Liver (tissue), 3 donors: ENCODE measurements around the gene EML1.

ENCODE experiments used
- CTCF ChIP-seq: fragments of 150-350 bp; IDR thresholded peaks from 2 replicates; pipeline ENCODE4 v1.5.1; 2017; ENCODE audit warnings: improper control_type of control experiment, low read depth, low read length; ENCODE audit not compliant: missing input control
- FOXA1 ChIP-seq: IDR thresholded peaks from 2 replicates; pipeline ENCODE4 v1.6.1; 2016; ENCODE audit warnings: antibody characterized with exemption
- HNF4A ChIP-seq, 2 donors: conservative IDR thresholded peaks; 2 replicates each; pipeline ENCODE4 v1.6.1; 2016; ENCODE audit warnings: antibody characterized with exemption in 2 of 2, mild to moderate bottlenecking in 2 of 2
- JUND ChIP-seq, 2 donors: IDR thresholded peaks; 2 replicates each; pipeline ENCODE4 v1.6.1; 2016; ENCODE audit warnings: antibody characterized with exemption in 2 of 2
- MAX ChIP-seq: IDR thresholded peaks from 2 replicates; pipeline ENCODE4 v1.6.1; 2016; ENCODE audit warnings: antibody characterized with exemption
- RAD21 ChIP-seq, 2 donors: IDR thresholded peaks; 2 replicates each; pipeline ENCODE4 v1.6.1; 2016; ENCODE audit warnings: antibody characterized with exemption in 2 of 2, mild to moderate bottlenecking in 2 of 2
- TAF1 ChIP-seq: conservative IDR thresholded peaks from 2 replicates; pipeline ENCODE4 v1.6.1; 2016; ENCODE audit warnings: antibody characterized with exemption, mild to moderate bottlenecking
- YY1 ChIP-seq: IDR thresholded peaks from 2 replicates; pipeline ENCODE4 v1.6.1; 2016; ENCODE audit warnings: antibody characterized with exemption, mild to moderate bottlenecking
- TF ChIP-seq, protein P1 (sequence below): IDR thresholded peaks from 2 replicates; pipeline ENCODE4 v1.6.1; 2016; ENCODE audit warnings: antibody characterized with exemption, mild to moderate bottlenecking
- TF ChIP-seq, protein P2 (sequence below): IDR thresholded peaks from 2 replicates; pipeline ENCODE4 v1.6.1; 2016; ENCODE audit warnings: antibody characterized with exemption
- donor health status: healthy.
- donor health status: healthy.

GRCh38 chr14:99938896-99939295 lies 145.7 kb downstream of the EML1 start:
- TF ChIP-seq CTCF (no peak), TAF1 (no peak), MAX (no peak), YY1 (no peak), FOXA1 (no peak), HNF4A (conservative IDR thresholded peaks at IDR 0.05) (no peak), RAD21 (IDR thresholded peaks at IDR 0.05) (no peak), JUND (IDR thresholded peaks at IDR 0.05) (no peak)
- TF ChIP-seq, protein P1, sequence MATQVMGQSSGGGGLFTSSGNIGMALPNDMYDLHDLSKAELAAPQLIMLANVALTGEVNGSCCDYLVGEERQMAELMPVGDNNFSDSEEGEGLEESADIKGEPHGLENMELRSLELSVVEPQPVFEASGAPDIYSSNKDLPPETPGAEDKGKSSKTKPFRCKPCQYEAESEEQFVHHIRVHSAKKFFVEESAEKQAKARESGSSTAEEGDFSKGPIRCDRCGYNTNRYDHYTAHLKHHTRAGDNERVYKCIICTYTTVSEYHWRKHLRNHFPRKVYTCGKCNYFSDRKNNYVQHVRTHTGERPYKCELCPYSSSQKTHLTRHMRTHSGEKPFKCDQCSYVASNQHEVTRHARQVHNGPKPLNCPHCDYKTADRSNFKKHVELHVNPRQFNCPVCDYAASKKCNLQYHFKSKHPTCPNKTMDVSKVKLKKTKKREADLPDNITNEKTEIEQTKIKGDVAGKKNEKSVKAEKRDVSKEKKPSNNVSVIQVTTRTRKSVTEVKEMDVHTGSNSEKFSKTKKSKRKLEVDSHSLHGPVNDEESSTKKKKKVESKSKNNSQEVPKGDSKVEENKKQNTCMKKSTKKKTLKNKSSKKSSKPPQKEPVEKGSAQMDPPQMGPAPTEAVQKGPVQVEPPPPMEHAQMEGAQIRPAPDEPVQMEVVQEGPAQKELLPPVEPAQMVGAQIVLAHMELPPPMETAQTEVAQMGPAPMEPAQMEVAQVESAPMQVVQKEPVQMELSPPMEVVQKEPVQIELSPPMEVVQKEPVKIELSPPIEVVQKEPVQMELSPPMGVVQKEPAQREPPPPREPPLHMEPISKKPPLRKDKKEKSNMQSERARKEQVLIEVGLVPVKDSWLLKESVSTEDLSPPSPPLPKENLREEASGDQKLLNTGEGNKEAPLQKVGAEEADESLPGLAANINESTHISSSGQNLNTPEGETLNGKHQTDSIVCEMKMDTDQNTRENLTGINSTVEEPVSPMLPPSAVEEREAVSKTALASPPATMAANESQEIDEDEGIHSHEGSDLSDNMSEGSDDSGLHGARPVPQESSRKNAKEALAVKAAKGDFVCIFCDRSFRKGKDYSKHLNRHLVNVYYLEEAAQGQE, result no peak
- TF ChIP-seq, protein P2, sequence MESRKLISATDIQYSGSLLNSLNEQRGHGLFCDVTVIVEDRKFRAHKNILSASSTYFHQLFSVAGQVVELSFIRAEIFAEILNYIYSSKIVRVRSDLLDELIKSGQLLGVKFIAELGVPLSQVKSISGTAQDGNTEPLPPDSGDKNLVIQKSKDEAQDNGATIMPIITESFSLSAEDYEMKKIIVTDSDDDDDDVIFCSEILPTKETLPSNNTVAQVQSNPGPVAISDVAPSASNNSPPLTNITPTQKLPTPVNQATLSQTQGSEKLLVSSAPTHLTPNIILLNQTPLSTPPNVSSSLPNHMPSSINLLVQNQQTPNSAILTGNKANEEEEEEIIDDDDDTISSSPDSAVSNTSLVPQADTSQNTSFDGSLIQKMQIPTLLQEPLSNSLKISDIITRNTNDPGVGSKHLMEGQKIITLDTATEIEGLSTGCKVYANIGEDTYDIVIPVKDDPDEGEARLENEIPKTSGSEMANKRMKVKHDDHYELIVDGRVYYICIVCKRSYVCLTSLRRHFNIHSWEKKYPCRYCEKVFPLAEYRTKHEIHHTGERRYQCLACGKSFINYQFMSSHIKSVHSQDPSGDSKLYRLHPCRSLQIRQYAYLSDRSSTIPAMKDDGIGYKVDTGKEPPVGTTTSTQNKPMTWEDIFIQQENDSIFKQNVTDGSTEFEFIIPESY, result no peak
